GM18505 (cell line): ENCODE data around the gene CDK2AP2.
"Not testable (repeated sequence)": the region's sequence is repeated elsewhere in the genome, so short reads cannot be mapped to it uniquely, and the experiment has no call there.

Experiments used
- ATAC-seq: cut with Tn5 transposase; IDR thresholded peaks from one replicate; pipeline ENCODE4 v1.9.1; 2021; ENCODE audit not compliant: unreplicated experiment
- POLR2A ChIP-seq: IDR thresholded peaks from 4 replicates; pipeline ENCODE4 v1.6.1; 2011; ENCODE audit warnings: borderline replicate concordance; ENCODE audit not compliant: insufficient read depth, insufficient read length; ENCODE audit errors: extremely low read depth

CDK2AP2 gene

DNA sequence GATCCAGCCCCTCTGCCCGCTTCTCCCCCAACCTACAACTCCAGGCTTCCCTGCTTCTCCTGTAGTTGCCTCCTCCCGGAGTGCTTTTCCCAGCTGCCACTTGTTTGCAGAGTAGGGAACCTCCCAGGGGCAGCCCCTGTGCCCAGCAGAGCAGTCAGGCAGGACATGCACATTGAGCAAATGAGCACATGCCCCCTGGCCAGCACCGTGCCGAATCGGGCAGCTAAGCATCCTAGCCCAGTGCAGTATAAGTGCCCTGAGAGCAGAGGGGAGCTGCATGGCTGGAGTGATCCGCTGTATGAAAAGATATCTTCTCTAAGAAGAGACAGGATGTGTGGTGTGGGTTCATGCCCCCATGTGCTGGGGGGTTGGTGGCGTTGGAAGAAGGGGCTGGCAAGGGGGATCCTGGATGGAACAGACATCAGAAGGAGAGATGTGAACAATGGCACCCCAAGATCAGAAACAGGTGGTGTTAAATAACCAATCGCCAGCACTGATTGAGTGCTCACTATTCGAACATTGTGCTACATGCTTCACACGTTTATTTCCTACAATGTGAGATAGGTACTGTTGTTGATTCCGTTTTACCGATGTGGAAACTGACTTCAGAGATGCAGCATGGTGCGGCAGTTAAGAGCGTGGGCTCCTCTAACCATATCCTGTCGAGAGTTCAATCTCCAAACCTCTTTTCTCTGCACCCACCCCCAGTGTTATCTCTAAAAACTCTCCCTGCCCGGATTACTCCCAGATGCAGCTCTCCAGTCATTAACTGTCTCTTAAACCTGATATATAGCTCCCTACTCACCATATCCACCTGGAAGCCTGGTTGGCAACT, 23.9 kb downstream of the CDK2AP2 start:
- peak; percentile 10 for TF ChIP-seq POLR2A
- ATAC-seq, result no peak

DNA sequence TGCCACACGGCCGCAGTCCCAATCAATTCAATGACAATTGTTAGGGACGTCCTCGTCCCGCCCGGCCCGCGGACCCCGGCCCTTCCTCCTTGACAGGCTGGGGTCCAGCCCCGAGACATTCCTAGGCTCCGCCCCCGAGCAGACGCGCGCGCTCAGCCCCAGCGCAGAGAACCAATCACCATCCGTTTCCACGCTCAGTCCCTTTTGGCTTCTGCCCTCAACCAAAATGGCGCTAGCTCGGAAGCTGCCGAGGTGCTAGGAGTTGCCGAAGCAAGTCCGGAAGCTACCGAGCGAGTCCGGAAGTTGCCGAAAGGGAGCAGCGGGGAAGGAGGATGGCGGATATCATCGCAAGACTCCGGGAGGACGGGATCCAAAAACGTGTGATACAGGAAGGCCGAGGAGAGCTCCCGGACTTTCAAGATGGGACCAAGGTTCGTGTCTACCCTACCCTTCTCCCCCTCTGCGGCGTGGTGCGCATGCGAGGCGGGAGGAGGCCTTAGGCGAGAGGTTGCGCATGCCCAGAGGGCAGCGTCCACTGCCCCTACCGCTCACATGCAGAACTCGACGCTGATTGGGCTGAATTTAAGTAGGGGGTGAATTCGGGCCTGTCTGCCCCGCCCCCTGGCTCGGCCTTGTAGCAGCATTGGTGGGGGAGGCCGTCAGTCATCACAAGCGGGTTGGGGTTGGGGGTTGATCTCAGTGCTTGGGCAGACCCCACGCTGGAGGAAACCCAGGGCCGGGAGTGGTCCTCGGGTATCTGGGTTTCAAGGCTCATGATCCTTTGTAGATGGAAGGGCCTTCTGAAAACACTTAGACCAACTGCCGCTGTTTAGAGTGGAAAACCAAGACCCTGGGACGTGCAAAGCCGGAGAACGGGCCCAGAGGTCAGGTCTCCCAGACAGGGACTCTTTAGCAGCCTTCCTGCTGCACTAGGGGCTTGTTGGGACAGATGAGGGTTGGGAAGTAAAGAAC, 24.8 kb downstream of the CDK2AP2 start, which contains the start of gene AIP:
AIP (plus strand) TSS at position 200 of the 972 bp plus-strand sequence; CDS start at position 333, 133 bp downstream.
- peak; percentile 63 for ATAC-seq
- TF ChIP-seq POLR2A, result peak; percentile 74

DNA sequence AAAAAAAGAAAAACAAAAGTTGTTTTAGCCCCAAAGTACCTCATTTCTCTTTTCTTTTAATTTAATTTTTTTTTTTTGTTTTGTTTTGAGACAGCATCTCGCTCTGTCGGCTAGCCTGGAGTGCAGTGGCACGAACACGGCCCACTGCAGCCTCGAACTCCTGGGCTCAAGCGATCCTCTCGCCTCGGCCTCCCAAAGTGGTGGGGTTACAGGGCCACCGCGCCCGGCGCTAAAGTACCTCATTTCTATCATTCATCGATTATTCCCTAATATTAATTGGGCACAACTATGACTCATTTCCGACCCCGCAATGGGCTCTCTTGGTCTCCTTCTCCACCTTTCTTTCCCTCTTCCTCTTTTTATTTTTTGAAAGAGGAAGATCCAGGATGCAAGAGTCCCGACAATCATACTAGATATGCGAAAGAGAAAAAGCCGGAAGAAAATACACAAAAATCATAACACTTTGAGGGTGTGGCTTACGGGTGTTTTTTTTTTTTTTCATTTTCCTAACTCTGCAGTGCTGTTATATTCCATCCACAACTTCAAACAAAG, 25.6 kb downstream of the CDK2AP2 start:
- no peak for ATAC-seq

DNA sequence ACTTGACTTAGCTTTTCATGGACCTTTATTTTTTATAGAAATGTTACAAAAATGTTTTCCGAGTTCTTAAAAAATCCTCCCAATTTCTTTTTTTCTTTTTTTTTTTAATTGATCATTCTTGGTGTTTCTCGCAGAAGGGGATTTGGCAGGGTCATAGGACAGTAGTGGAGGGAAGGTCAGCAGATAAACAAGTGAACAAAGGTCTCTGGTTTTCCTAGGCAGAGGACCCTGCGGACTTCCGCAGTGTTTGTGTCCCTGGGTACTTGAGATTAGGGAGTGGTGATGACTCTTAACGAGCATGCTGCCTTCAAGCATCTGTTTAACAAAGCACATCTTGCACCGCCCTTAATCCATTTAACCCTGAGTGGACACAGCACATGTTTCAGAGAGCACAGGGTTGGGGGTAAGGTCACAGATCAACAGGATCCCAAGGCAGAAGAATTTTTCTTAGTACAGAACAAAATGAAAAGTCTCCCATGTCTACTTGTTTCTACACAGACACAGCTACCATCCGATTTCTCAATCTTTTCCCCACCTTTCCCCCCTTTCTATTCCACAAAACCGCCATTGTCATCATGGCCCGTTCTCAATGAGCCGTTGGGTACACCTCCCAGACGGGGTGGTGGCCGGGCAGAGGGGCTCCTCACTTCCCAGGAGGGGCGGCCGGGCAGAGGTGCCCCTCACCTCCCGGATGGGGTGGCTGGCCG, 30.5 kb downstream of the CDK2AP2 start:
- ATAC-seq, result not testable (repeated sequence)

More for the DNA sequence above, 25.6 kb downstream of the CDK2AP2 start:
- no peak for TF ChIP-seq POLR2A

GRCh38 chr11:67476692-67477091, 31.3 kb downstream of the CDK2AP2 start:
- ATAC-seq, result not testable (repeated sequence)

DNA sequence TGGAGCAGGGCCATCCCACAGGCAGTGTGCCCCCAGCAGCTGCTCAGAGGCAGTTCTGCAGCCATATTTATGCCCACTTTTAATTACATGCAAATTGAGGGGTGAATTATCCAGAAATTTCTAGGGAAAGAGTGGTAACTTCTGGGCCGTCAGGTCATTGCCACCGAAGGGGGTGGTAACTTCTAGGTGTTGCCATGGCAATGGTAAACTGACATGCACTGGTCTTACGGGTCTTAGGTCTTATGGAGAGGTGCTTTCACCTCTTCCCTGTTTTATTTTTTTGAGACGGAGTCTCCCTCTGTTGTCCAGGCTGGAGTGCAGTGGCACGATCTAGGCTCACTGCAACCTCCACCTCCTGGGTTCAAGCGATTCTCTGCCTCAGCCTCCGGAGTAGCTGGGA, 35.1 kb downstream of the CDK2AP2 start:
- no peak for TF ChIP-seq POLR2A
- no peak for ATAC-seq

GRCh38 chr11:67470337-67471002, 37.5 kb downstream of the CDK2AP2 start:
- no peak for ATAC-seq
- no peak for TF ChIP-seq POLR2A

GRCh38 chr11:67469508-67469811, 38.5 kb downstream of the CDK2AP2 start:
- no peak for TF ChIP-seq POLR2A
- no peak for ATAC-seq

GRCh38 chr11:67468759-67469507, 39.0 kb downstream of the CDK2AP2 start, which contains the start of gene TMEM134:
TSS of gene TMEM134 (minus strand) at chr11:67469251. CDS start at chr11:67469192, 59 bp downstream.
- peak; percentile 88 for TF ChIP-seq POLR2A
- peak; percentile 54 for ATAC-seq

- TF ChIP-seq POLR2A, result no peak
- no peak for ATAC-seq
Observed at GRCh38 chr11:67468456-67468758, 39.6 kb downstream of the CDK2AP2 start.

GRCh38 chr11:67468056-67468455, 39.9 kb downstream of the CDK2AP2 start:
- no peak for ATAC-seq
- no peak for TF ChIP-seq POLR2A

GRCh38 chr11:67466962-67467771, 40.8 kb downstream of the CDK2AP2 start:
- no peak for ATAC-seq
- no peak for TF ChIP-seq POLR2A

DNA sequence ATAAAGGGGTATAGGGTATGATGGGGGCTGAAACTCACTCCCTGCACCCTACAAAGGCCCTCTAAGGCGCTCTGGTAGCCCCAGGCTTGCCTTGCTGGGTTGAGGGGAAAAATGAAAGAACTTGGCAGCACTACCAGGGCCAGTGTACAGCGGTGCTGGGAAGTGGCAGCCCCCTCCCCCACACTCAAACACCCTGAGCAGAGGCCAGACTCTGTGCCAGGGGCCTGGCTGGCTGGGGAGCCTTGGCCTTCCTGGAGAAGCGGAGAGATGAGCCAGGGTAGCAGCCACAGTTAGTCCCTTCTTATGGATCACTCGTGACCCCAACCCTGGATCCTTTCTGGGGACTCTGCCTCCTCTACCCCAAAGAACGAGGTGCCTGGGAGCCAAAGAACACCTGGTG, 41.6 kb downstream of the CDK2AP2 start:
- TF ChIP-seq POLR2A, result no peak
- ATAC-seq, result no peak

GRCh38 chr11:67465530-67465929, 42.4 kb downstream of the CDK2AP2 start:
- not testable (repeated sequence) for ATAC-seq
